DMS153 (cell line): ENCODE results near the gene PKMYT1.
A peak's percentile ranks its signal among the peaks of the same experiment; 100 is the strongest.

Source experiments
- DNase-seq: peaks from one replicate; lab custom pipeline; 2025; lab: John Stamatoyannopoulos, UW

The PKMYT1 gene

GRCh38 chr16:2996298-2996697 is 16.1 kb upstream of the PKMYT1 start:
- no peak for DNase-seq

DNA sequence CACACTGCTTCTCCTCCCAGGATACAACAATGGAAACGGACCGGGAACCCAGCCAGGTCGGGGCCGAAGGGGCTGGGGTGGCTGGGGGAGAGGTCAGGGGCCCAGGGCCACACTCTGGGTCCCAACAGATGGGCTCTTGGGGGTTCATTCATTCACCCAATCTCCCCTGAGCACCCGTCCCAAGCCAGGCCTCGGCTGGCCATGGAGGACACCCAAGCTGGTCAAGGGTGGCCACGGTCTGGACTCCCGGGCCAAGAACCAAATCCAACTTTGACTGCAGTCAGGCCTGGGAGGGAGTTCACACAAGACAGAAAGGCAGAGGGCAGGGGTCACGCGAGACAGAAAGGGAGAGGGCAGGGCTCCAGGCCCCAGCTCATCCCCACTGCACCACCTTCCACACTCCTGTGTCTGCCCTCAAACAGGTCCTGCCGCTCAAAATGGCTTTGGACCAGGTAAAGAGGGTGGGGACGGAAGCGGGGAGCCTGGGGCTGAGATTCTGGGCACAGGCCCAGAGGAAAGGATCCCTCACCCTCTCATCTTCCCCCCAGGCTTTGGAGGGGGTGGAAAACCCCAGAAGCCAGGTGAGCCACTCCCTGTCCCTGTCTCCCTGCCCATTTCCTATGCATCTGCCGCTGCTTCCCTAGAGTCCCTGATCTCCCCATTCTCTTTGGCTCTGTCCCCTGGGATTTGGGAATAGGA is 12.3 kb upstream of the PKMYT1 start:
- no peak for DNase-seq

GRCh38 chr16:2991566-2992261 is 11.5 kb upstream of the PKMYT1 start:
- DNase-seq = no peak

DNA sequence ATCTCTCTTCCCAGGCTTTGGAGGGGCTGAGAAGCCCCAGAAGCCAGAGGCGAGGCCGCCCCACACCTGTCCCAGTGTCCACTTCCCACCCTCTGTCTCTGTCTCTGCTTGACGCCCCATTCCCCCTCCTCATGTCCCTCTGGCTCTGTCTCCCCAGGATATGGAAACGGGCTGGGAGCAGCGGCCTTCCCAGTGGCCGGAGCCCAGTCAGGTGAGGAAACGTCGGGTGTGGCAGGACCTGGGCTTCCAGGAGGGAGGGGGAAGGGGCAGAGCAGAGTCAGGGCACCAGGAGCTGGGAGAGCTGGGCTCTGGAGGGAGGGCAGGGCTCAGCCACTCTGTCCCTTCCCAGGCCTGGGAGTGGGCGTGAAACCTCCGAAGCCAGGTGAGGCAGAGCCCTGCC is 10.6 kb upstream of the PKMYT1 start:
- DNase-seq = no peak

DNA sequence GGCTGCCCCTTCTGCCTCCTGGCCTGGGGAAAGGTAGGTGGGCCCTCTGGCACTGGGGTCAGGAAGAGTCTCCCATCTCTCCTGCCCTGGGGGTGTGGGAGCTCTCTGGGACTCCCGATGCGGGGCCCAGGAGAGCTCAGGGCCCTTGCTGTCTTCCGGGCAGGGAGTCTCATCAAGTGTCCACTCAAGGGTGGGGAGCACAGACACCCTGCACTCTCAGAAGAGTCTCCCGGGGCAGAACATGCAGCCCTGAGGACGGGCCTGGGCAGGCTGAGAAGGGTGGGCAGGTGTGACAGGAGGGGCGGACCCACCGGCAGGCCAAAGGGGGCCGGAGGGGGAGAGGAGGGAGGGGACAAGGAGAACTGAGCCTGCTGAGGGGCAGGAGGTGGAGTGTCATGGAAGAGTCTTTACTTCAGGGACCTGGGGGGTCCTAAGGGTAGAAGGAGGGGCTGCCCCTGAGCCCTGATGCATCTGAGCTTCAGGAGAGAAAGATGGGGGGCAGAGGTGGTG is 8.4 kb upstream of the PKMYT1 start:
- DNase-seq = no peak

DNA sequence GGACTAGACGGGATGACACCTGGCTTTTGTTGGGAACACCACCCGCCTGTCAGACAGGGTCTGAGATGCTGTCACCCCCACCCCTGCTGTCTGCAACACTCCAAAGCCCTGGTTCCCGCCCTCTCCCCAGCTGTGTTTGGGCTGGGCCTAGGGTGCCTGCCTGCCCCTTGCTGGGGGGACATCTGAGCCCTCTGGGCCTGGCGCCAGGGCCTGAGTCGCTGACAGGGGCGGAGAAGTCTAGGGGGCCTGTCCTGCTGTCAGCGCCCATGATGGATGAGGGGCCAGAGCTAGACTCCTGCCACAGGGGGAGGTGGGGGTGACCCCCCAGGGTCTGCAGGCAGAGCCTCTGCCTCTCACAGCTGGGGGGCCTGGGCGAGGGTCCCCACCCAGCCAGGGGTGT is 7.6 kb upstream of the PKMYT1 start:
- no peak for DNase-seq

DNA sequence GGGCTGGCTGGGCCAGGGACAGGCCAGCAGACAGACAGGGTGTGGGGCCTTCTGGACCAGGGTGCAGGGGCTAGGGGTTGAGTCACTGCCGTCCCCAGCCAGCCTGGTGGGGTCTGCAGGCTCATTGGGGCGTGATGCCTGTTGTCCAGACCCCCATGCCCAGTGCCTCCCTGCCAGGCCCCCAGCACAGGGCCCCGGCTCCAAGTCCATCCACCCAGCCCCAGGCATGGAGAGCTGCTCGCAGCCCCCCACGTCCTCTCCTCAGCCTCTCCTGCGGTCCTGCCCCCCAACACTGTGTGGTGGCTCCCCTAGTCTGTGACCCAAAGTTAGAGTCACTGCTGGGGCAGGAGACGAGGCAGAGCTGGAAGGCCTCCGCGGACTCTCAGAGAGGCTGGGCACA is 7.0 kb upstream of the PKMYT1 start:
- no peak for DNase-seq

DNA sequence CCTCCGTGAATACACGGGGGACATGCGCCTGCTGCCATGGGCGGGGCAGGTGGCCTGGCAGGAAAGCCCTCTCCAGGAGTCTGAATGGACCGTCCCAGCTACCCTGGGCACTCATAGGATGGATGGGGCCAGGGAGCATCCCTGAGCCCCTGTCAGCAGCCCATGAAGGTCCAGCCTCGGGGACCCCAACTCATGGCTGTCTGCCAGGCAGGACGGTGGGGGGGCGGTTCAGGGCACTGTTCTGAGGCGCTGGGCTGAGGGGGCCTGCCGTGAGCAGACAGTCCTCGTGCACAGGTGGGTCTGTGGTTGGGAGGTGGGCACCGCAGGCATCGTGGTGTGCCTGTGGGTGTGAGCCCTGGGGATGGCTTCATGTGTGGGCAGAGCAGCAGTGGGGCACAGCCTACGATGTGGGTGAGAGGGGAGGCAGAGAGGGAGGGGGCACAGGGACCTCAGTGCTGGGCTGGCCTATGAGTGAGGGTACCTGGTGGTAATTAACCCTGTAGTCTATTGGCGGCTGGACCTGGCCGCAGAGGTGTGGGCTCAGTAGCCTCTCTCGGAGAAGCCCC is 6.5 kb upstream of the PKMYT1 start:
- no peak for DNase-seq

- DNase-seq = no peak
Observed at GRCh38 chr16:2985893-2986355, 5.7 kb upstream of the PKMYT1 start.

GRCh38 chr16:2985462-2985861 is 5.2 kb upstream of the PKMYT1 start:
- DNase-seq = no peak

- peak; percentile 74 for DNase-seq
Observed at GRCh38 chr16:2983706-2984136, 3.5 kb upstream of the PKMYT1 start.

- DNase-seq = no peak
Observed at GRCh38 chr16:2982402-2982801, 2.2 kb upstream of the PKMYT1 start.

GRCh38 chr16:2981899-2982250 is 1.6 kb upstream of the PKMYT1 start:
- no peak for DNase-seq

- no peak for DNase-seq
Observed at GRCh38 chr16:2981177-2981898, 1.1 kb upstream of the PKMYT1 start.

- no peak for DNase-seq
Observed at GRCh38 chr16:2979669-2980226, 498 bp downstream of the PKMYT1 start.

DNA sequence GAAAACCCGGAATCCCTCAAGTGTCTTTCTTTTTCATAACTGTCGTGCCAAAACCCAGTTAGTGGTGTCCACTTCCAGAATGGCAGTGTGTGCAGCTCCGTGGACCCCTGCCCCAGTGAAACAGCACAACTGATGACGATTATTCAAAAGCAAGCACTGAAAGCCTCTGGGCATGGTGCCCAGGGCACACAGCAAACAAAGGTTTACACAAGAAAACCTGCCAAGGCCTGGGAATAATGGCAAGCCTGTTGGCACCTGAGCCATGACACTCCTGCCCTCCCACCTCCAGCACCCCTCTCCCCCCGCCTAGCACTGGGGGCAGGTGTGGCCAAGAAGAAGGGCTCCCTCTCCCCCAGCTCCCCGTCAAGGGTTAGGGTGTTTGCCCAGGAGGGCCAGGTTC is 2.8 kb downstream of the PKMYT1 start:
- peak; percentile 87 for DNase-seq

- DNase-seq = no peak
Observed at GRCh38 chr16:2976673-2977072, 3.6 kb downstream of the PKMYT1 start.

DNA sequence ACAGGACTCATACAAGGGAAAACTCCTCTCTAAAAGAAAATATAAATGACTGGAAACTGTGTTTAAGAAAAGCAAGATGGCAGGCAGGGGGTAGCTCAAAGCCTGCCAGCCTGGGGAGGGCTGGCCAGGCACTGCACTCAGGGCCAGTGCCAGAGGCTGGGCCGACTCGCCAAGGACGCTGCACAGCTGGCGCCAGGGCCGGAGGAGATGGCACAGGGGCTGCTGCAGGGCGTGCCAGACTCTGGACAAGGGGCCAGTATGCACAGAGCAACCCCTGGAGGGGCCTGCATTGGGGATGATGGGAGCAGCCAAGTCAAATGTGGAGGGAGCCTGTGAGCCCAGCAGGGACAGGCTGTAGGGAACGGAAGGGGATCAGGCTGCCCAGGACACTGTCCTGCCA is 4.0 kb downstream of the PKMYT1 start:
- no peak for DNase-seq

DNA sequence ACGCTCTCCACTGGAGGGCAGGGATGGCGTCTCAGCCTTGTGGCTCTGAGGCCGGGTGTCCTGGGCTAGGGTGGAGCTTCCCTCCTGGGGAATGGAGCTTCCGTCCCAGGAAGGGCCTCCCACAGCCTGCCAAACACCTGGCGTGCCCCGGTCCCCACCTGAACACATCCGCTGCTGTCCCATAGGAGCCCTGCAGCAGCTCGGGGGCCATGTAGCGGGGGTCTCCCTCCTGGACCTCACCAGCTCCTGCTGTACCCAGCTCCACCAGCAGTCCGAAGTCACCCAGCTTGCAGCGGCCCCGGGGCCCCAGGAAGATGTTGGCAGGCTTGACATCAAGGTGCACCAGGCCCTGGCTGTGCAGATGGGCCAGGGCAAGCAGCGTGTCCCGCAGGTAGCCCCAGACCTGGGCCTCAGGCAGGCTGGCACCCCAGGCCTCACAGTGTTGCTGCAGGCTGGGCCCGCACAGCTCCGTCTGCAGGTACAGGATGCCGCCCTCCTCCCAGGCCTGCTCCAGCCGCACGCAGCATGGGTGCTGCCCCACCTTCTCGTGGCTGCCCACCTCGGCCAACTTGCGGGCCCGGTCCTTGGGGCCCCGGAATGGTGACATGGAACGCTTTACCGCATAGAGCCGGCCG is 5.0 kb downstream of the PKMYT1 start:
- no peak for DNase-seq

- no peak for DNase-seq
Observed at GRCh38 chr16:2974319-2975056, 5.8 kb downstream of the PKMYT1 start.
